ENCODE data around the gene PEAK1.

Gene PEAK1

DNA sequence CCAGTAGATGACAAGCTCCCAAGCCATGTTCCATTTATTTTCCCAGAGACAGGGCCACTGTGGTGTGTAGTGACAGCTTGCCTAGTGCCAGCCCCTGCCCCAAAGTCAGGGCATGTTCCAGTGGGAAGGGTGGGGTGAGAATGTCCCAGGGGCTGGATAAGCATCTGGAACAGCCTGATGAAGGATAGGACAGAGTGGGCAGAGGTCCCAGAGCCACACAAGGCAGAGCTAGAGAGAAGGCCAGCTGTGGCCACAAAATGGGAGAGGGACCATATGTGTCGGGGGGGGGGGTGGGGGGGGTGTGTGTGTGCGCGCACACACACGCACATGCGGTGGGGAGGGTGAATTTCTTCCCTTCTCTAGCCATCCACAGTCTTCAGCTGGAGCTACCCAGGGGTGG, 322.0 kb downstream of the PEAK1 start:
- TF ChIP-seq, protein P1, sequence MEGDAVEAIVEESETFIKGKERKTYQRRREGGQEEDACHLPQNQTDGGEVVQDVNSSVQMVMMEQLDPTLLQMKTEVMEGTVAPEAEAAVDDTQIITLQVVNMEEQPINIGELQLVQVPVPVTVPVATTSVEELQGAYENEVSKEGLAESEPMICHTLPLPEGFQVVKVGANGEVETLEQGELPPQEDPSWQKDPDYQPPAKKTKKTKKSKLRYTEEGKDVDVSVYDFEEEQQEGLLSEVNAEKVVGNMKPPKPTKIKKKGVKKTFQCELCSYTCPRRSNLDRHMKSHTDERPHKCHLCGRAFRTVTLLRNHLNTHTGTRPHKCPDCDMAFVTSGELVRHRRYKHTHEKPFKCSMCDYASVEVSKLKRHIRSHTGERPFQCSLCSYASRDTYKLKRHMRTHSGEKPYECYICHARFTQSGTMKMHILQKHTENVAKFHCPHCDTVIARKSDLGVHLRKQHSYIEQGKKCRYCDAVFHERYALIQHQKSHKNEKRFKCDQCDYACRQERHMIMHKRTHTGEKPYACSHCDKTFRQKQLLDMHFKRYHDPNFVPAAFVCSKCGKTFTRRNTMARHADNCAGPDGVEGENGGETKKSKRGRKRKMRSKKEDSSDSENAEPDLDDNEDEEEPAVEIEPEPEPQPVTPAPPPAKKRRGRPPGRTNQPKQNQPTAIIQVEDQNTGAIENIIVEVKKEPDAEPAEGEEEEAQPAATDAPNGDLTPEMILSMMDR (IDR thresholded peaks at IDR 0.05; ENCODE audit: control insufficient read depth, extremely low read depth, insufficient read depth) = no peak
- H3K4me3 ChIP-seq (ENCODE audit: low read depth, low read length) = no peak overlapping the region
- no peak for DNase-seq (ENCODE audit: low read depth)

DNA sequence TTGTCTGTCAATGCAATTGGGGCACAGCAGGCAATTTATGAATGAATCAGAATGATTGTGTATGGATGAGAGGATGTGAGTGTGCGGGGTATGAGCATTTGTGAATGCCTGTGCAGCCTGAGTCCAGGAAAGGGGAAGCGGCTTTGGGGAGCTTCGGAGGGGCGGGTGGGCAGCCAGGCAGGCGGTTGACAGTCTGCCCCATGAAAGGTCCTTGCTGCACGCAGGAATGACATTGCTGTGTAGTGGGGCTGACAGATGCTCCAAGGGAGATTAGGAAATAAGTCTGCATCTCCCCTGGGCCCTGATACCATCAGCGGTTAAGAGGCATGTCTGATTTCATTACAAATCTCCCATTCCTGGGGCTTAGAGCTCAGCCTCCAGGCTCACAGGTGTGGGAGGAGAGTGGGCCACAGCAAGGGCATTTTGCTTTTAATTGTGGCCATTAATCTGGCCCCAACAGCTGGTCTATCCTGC, 322.6 kb downstream of the PEAK1 start:
- H3K4me3 ChIP-seq (ENCODE audit: low read depth, low read length) = no peak overlapping the region
- DNase-seq (ENCODE audit: low read depth) = no peak
- TF ChIP-seq, protein P1 (IDR thresholded peaks at IDR 0.05; ENCODE audit: control insufficient read depth, extremely low read depth, insufficient read depth) = no peak

DNA sequence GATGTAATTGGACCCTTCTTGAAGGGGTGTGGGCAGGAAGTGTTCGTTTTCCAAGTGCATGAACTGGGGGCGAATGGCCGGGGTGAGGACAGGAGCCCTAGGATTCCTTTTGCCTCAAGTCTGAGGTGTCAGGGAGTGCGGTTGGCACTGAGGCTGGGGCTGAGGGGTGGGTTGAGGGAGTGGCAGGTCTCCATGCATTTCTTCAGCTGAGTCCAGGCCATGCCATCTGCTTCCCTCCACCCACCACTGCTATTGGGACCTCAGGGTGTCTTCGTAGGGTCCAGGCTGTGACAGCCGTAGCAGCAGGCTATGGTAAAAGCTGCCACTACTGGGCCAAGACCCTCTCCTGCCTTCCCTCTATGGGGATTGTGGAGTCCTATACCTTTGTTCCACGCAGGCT, 323.4 kb downstream of the PEAK1 start:
- DNase-seq (ENCODE audit: low read depth) = no peak
- TF ChIP-seq, protein P1 (IDR thresholded peaks at IDR 0.05; ENCODE audit: control insufficient read depth, extremely low read depth, insufficient read depth) = no peak

DNA sequence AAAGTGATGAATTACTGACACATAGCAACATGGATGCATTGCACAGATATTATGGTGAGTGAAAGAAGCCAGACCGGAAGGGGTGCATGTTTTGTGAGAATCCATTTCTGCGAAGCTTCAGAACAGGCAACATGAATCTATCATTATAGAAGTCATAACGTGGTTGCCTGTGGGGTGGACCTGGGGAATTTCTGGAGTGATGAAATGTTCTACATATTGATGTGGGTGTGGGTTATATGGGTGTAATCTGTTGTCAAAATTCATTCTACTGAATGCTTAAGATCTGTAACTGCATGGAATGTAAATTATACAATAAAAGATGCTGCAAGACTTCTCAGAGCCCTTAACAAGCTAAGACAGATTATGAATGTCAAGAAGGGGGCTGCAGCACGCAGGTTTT, 323.8 kb downstream of the PEAK1 start:
- DNase-seq (ENCODE audit: low read depth) = no peak
- TF ChIP-seq, protein P1 (IDR thresholded peaks at IDR 0.05; ENCODE audit: control insufficient read depth, extremely low read depth, insufficient read depth) = no peak
- no peak overlapping the region for H3K4me3 ChIP-seq (ENCODE audit: low read depth, low read length)

More for the DNA sequence above, 323.4 kb downstream of the PEAK1 start:
- no peak overlapping the region for H3K4me3 ChIP-seq (ENCODE audit: low read depth, low read length)

DNA sequence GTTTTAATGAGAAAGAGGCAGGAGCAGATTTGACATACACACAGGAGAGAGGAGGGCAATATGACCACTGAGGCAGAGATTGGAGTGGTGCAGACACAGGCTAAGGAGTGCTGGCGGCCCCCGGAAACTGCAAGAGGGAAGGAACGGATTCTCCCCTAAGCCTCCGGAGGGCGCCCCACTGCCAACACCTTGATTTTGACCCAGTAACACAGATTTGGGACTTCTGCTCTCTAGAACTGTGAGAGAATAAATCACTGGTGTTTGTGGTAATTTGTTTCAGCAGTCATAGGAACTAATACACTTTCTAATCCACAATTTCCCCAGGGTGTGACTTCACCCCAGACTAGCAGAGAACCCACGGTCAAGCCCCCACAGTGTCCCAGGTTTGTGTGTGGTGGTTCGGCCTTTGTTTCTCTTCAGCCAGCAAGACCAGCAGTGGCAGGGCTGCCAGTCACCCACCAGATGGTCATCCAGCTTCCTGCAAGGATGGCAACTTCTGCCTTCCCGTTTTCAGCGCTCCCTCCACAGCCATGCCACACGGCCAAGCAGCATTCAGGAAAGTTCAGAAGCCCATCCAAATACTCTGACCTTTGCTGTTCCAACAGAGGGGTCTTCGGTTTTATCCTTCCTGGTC, 325.4 kb downstream of the PEAK1 start:
- TF ChIP-seq, protein P1 (IDR thresholded peaks at IDR 0.05; ENCODE audit: control insufficient read depth, extremely low read depth, insufficient read depth) = no peak

DNA sequence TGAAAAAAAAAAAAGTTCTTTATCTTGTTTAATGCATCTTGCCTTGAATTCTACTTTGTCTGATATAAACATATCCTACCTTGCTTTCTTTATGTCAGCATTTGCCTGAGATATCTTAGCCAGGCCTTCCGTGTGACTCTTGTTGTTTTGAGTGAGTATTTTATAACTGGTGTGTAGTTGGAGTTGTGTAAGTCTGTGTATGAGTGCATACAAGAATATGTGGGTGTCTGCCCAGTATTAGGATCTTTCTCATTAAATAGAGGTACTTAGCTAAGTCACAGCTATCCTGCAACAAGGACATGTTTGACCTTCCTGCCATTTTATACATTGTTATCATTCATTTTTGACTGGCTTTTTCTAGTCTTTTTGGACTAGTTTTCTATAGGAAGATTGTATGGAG, 326.5 kb downstream of the PEAK1 start:
- TF ChIP-seq, protein P1 (IDR thresholded peaks at IDR 0.05; ENCODE audit: control insufficient read depth, extremely low read depth, insufficient read depth) = no peak
- DNase-seq (ENCODE audit: low read depth) = no peak
- no peak overlapping the region for H3K4me3 ChIP-seq (ENCODE audit: low read depth, low read length)

More for the DNA sequence above, 325.4 kb downstream of the PEAK1 start:
- DNase-seq (ENCODE audit: low read depth) = no peak
- H3K4me3 ChIP-seq (ENCODE audit: low read depth, low read length) = no peak overlapping the region

DNA sequence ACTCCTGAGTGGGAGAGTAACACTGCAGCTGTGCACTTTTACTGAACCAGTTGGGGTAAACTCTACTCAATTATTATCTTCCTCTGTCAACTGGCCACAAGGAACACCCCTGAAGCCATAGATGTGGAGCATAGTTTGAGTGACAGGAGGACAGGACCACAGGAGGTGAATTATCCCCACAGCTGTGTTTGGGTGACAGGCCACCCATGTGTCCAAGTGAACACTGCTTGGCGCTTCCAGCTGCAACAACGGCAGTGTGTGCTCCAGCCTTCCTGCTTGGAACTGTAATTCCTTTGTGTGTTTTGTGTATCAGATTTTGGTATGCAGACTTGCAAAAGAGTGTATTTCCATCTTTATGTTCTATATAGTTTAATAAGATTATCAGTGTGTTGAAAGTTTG, 328.8 kb downstream of the PEAK1 start:
- TF ChIP-seq, protein P1 (IDR thresholded peaks at IDR 0.05; ENCODE audit: control insufficient read depth, extremely low read depth, insufficient read depth) = no peak
- no peak overlapping the region for H3K4me3 ChIP-seq (ENCODE audit: low read depth, low read length)
- no peak for DNase-seq (ENCODE audit: low read depth)
